B cell (primary cell): ENCODE measurements around the gene LIME1. TPM values are rescaled to one million over a fixed set of nuclear protein-coding genes. Genes with fewer than 3 reads are reported as not detected.

Source experiments
- ATAC-seq: fragments of 200-7000 bp; cut with Tn5 transposase; one replicate; pipeline ENCODE4 v1.10.0; 2021; ENCODE audit warnings: low read depth, mild to moderate bottlenecking, moderate number of reproducible peaks, moderate library complexity
- CTCF ChIA-PET: fragments of 350-600 bp; sonication (Branson Sonifier 250); formaldehyde crosslinking; loops from one replicate; lab custom pipeline; 2021; ENCODE audit warnings: antibody characterized with exemption, inconsistent platforms; lab: Charles Lee
- POLR2A ChIA-PET: fragments of 350-600 bp; sonication (Branson Sonifier 250); formaldehyde crosslinking; loops from one replicate; lab custom pipeline; 2021; ENCODE audit warnings: antibody characterized with exemption; lab: Charles Lee
- DNase-seq: peaks from one replicate; pipeline ENCODE4 v3.0.0; 2013
- H2AFZ ChIP-seq: 2 replicates; pipeline ENCODE4 v1.6.1; 2012; ENCODE audit warnings: mild to moderate bottlenecking, low read depth, low read length; ENCODE audit not compliant: insufficient read depth, poor library complexity, severe bottlenecking
- H3K27ac ChIP-seq, 2 donors: 1 replicate in 1 of 2; 2 replicates in 1 of 2; pipeline ENCODE4 v1.5.1; 2012 to 2013; ENCODE audit warnings: low read length in 2 of 2, mild to moderate bottlenecking in 2 of 2, moderate library complexity in 1 of 2
- H3K27me3 ChIP-seq, 4 experiments: fragments of 200-600 bp in 1 of 4; sonication (generic) in 1 of 4; replicated peaks in 1 of 4; 1 replicate in 2 of 4; 2 replicates in 2 of 4; pipeline versions ENCODE4 v1.6.1 to v1.7.0; 2013 to 2016; ENCODE audit warnings: low read length in 3 of 4, mild to moderate bottlenecking in 2 of 4, mixed read lengths in 1 of 4, moderate library complexity in 1 of 4; ENCODE audit not compliant: insufficient read depth in 4 of 4, control insufficient read depth in 3 of 4; ENCODE audit errors: control extremely low read depth in 1 of 4
- H3K36me3 ChIP-seq, 2 experiments: replicated peaks in 1 of 2; 1 replicate in 1 of 2; 2 replicates in 1 of 2; pipeline versions ENCODE4 v1.6.1 to v1.7.1; 2013; ENCODE audit warnings: low read length in 1 of 2; ENCODE audit not compliant: insufficient read depth in 2 of 2, control insufficient read depth in 1 of 2; ENCODE audit errors: control extremely low read depth in 1 of 2, extremely low read depth in 1 of 2
- H3K4me1 ChIP-seq, 2 donors: fragments of 200-600 bp in 1 of 2; sonication (generic) in 1 of 2; 1 replicate in 1 of 2; 2 replicates in 1 of 2; pipeline versions ENCODE4 v1.5.1 to v1.6.1; 2013 to 2017; ENCODE audit warnings: low read length in 2 of 2; ENCODE audit not compliant: control insufficient read depth in 2 of 2, insufficient read depth in 2 of 2
- H3K4me2 ChIP-seq: replicated peaks from 2 replicates; pipeline ENCODE3; 2012; ENCODE audit warnings: mild to moderate bottlenecking, low read depth, low read length; ENCODE audit not compliant: poor library complexity, severe bottlenecking
- H3K4me3 ChIP-seq, 5 experiments: fragments of 200-600 bp in 1 of 5; sonication (generic) in 1 of 5; 1 replicate in 3 of 5; 2 replicates in 2 of 5; pipeline versions ENCODE4 v1.5.1 to v1.7.0; 2011 to 2016; ENCODE audit warnings: low read length in 4 of 5, mild to moderate bottlenecking in 4 of 5, low read depth in 2 of 5, control low read depth in 1 of 5, moderate library complexity in 1 of 5; ENCODE audit not compliant: insufficient read depth in 1 of 5; ENCODE audit errors: control extremely low read depth in 1 of 5, extremely low read depth in 1 of 5
- H3K79me2 ChIP-seq: fragments of 200-600 bp; sonication (generic); one replicate; pipeline ENCODE4 v1.6.0; 2016; ENCODE audit warnings: low read length; ENCODE audit not compliant: control insufficient read depth, insufficient read depth
- H3K9ac ChIP-seq: fragments of 200-600 bp; sonication (generic); 2 replicates; pipeline ENCODE4 v1.6.1; 2017; ENCODE audit warnings: mild to moderate bottlenecking, low read length, moderate library complexity
- H3K9me3 ChIP-seq, 3 donors: one replicate each; pipeline versions ENCODE4 v1.6.1 to v1.7.1; 2013; ENCODE audit warnings: low read length in 2 of 3; ENCODE audit not compliant: control insufficient read depth in 2 of 3, insufficient read depth in 1 of 3; ENCODE audit errors: control extremely low read depth in 1 of 3
- H4K20me1 ChIP-seq: 2 replicates; pipeline ENCODE4 v1.6.0; 2012; ENCODE audit warnings: mild to moderate bottlenecking, low read length; ENCODE audit not compliant: insufficient read depth, control insufficient read depth, poor library complexity, severe bottlenecking
- H3K27ac Mint-ChIP-seq: one replicate; pipeline ENCODE4 v1.8.0; 2021; ENCODE audit warnings: mixed read lengths
- H3K27me3 Mint-ChIP-seq: one replicate; pipeline ENCODE4 v1.8.0; 2021; ENCODE audit warnings: mixed read lengths
- H3K4me1 Mint-ChIP-seq: one replicate; pipeline ENCODE4 v1.8.0; 2021; ENCODE audit warnings: mixed read lengths
- H3K4me3 Mint-ChIP-seq: one replicate; pipeline ENCODE4 v1.8.0; 2021; ENCODE audit warnings: mixed read lengths
- H3K9me3 Mint-ChIP-seq: one replicate; pipeline ENCODE4 v1.8.0; 2022; ENCODE audit warnings: mixed read lengths; ENCODE audit not compliant: insufficient read depth
- CTCF ChIP-seq: fragments of 200-600 bp; IDR thresholded peaks from one replicate; pipeline ENCODE4 v1.8.0; 2022; ENCODE audit warnings: antibody characterized with exemption, mild to moderate bottlenecking
- EZH2 ChIP-seq: IDR thresholded peaks from 2 replicates; pipeline ENCODE4 v1.6.1; 2012; ENCODE audit warnings: borderline replicate concordance, low read depth, mild to moderate bottlenecking, moderate library complexity, low read length; ENCODE audit not compliant: insufficient read depth, poor library complexity, severe bottlenecking
- WGBS: methylation state at CpG from one replicate; pipeline ENCODE4 v1.1.5; 2013; ENCODE audit warnings: missing lambda C conversion rate; ENCODE audit not compliant: insufficient coverage; 5-methylcytosine and 5-hydroxymethylcytosine counted together
- intact Hi-C: fragments of 100-400 bp; cut with micrococcal nuclease; formaldehyde crosslinking; loops from one replicate; pipeline ENCODE4 v1.10.0; 2022
- polyA plus RNA-seq: library from polyadenylated mRNA; depleted of rRNA; stranded (reverse); fragments of >200 nt; gene quantifications from 2 replicates; pipeline ENCODE4 v1.2.3, GENCODE V29; 2012
- total RNA-seq, 2 donors: library from RNA; stranded (reverse); fragments of 120-200 nt in 1 of 2; gene quantifications; 1 replicate in 1 of 2; 2 replicates in 1 of 2; pipeline versions ENCODE4 v1.2.3 to v1.2.4, GENCODE V29; 2013 to 2022

LIME1 gene
- total and polyA plus RNA-seq, 2 donors (not counting 1 experiment from before 2014, with no cell fraction given), result 14.5 to 95.2 TPM

DNA sequence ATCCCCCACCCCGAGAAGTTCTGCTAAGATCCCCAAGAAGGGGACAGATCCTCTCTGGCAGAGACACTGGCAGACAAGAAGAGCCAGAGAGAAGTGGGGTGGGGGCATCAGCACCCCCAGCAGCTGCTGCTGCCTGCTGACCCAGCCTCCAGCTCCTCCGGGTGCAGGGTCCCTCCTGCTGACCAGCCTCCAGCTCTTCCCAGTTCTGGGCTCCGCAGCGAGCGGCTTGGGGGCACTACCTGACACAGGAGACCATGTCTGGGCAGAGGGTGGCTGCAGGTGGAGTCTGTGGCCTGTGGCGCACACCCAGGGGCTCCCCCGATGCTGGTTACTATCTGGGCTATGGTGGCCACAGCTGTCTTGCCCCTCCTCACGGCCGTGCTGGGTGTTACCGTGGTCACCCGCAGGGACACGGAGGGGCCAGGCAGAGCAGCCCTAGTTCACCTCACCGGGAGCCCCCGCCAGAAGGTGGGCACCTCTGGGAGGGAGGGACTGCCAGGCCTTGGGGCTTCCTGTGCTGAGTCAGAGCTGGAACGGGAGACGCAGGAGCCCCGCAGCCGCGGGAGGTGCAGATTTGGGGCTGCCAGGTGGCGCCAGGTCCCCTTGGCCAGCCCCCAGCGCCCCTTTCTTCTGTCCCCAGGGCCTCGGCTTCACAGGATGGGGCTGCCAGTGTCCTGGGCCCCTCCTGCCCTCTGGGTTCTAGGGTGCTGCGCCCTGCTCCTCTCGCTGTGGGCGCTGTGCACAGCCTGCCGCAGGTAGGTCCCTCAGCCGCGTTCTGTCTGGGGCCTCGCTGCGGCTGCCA lies 630 bp downstream of the LIME1 start:
- peak overlapping the region; percentile 93 for H3K4me2 ChIP-seq
- H3K27ac Mint-ChIP-seq, result peak overlapping the region; percentile 89
- H3K9me3 ChIP-seq, result no peaks in the 10 kb centered on the region
- ATAC-seq, result peak; percentile 17
- H2AFZ ChIP-seq, result peak overlapping the region; percentile 33
- peaks cover 37% of the 10 kb centered on the region for H3K79me2 ChIP-seq
- CTCF ChIA-PET, result interaction anchor here (1.0 to 1.6 kb wide), 3 partner anchors 24 to 199 kb away, joined by 3 to 4 read pairs (median 3); partner anchors contain the start of gene TPD52L2
- peak; percentile 70 for DNase-seq
- peak overlapping the region in 4 of 5 experiments; percentile 44 to 70 (median 48) for H3K4me3 ChIP-seq
- H3K27me3 ChIP-seq, result no peaks in the 10 kb centered on the region
- H3K27ac ChIP-seq, result peak overlapping the region; percentile 44
- H3K4me1 Mint-ChIP-seq, result peaks cover 22% of the 10 kb centered on the region
- no peaks in the 10 kb centered on the region for H3K9me3 Mint-ChIP-seq
- peak overlapping the region; percentile 80 for H3K4me3 Mint-ChIP-seq
- POLR2A ChIA-PET, result interaction anchor here (0.6 to 2.5 kb wide), 9 partner anchors 27 to 216 kb away, joined by 3 to 20 read pairs (median 4); partner anchors contain the start of genes ARFRP1, DNAJC5, GMEB2 and PPDPF
- H4K20me1 ChIP-seq, result peaks cover 52% of the 10 kb centered on the region
- no peak for TF ChIP-seq CTCF
- no peak for TF ChIP-seq EZH2
- peaks cover 0 to 24% of the 10 kb centered on the region in 2 experiments for H3K36me3 ChIP-seq
- H3K4me1 ChIP-seq, result peaks cover 36 to 49% of the 10 kb centered on the region in 2 donors
- intact Hi-C loops, result loop anchor here (1.0 to 5.0 kb wide), 3 partner anchors 30 to 200 kb away; partner anchors contain the start of genes ARFRP1, PTK6 and RTEL1
- WGBS, result 5% methylated on average over 29 of the region's 30 CpGs
- H3K9ac ChIP-seq, result peak overlapping the region; percentile 65
- H3K27me3 Mint-ChIP-seq, result no peaks in the 10 kb centered on the region

DNA sequence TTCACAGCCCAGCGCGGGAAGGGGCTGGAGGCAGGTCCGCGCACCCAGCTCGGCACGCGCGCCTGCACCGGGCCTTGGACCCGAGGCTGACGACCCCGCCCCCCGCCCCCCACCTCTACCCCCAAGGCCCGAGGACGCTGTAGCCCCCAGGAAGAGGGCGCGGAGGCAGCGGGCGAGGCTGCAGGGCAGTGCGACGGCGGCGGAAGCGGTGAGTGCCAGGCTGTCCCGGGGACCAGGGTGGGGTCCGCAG lies 1.2 kb downstream of the LIME1 start:
- 3% methylated on average over 22 of the region's 26 CpGs for WGBS
- H3K4me3 Mint-ChIP-seq, result peak overlapping the region; percentile 80
- CTCF ChIA-PET, result interaction anchor here (1.0 kb wide), 1 partner anchor 200 kb away, joined by 3 read pairs; the partner anchor contains the start of gene PTK6
- H3K79me2 ChIP-seq, result peaks cover 32% of the 10 kb centered on the region
- no peaks in the 10 kb centered on the region for H3K27me3 Mint-ChIP-seq
- peak overlapping the region; percentile 33 for H2AFZ ChIP-seq
- peak overlapping the region; percentile 93 for H3K4me2 ChIP-seq
- H3K27ac Mint-ChIP-seq, result no peak overlapping the region
- no peak overlapping the region for H3K27ac ChIP-seq
- no peaks in the 10 kb centered on the region for H3K27me3 ChIP-seq
- no peaks in the 10 kb centered on the region for H3K9me3 Mint-ChIP-seq
- DNase-seq (no peak), ATAC-seq (no peak)
- H3K4me1 Mint-ChIP-seq, result peaks cover 22% of the 10 kb centered on the region
- peaks cover 0 to 24% of the 10 kb centered on the region in 2 experiments for H3K36me3 ChIP-seq
- H3K9me3 ChIP-seq, result no peaks in the 10 kb centered on the region
- peaks cover 46% of the 10 kb centered on the region for H4K20me1 ChIP-seq
- peaks cover 35 to 46% of the 10 kb centered on the region in 2 donors for H3K4me1 ChIP-seq
- intact Hi-C loops, result loop anchor here (2.0 to 5.0 kb wide), 2 partner anchors 79 to 200 kb away; partner anchors contain the start of genes PTK6 and RTEL1
- TF ChIP-seq CTCF, result no peak
- TF ChIP-seq EZH2, result no peak
- POLR2A ChIA-PET, result interaction anchor here (0.6 to 2.5 kb wide), 5 partner anchors 28 to 102 kb away, joined by 3 to 20 read pairs (median 4); partner anchors contain the start of genes ARFRP1 and ZGPAT
- H3K4me3 ChIP-seq, result peak overlapping the region in 4 of 5 experiments; percentile 44 to 70 (median 48)
- H3K9ac ChIP-seq, result peak overlapping the region; percentile 65
